GM23248 (cell line): Measurements from ENCODE around the gene CACNA1D. TPM values are rescaled to one million over a fixed set of nuclear protein-coding genes. Genes with fewer than 3 reads are reported as not detected.

Experiments used
- DNase-seq: peaks from one replicate; pipeline ENCODE4 v3.0.0-alpha.2; 2015
- H2AFZ ChIP-seq: fragments of 200-600 bp; sonication (generic); 2 replicates; pipeline ENCODE4 v1.6.1; 2016; ENCODE audit warnings: antibody characterized with exemption
- H3F3A ChIP-seq: fragments of 200-600 bp; sonication (generic); 2 replicates; pipeline ENCODE4 v1.6.1; 2016; ENCODE audit warnings: mild to moderate bottlenecking, antibody characterized with exemption, mixed run types; ENCODE audit not compliant: insufficient read depth
- H3K27ac ChIP-seq: fragments of 200-600 bp; sonication (generic); 2 replicates; pipeline ENCODE4 v1.5.1; 2016; ENCODE audit warnings: mild to moderate bottlenecking
- H3K27me3 ChIP-seq: fragments of 200-600 bp; sonication (generic); replicated peaks from 2 replicates; pipeline ENCODE4 v1.6.1; 2016; ENCODE audit warnings: mild to moderate bottlenecking; ENCODE audit not compliant: insufficient read depth
- H3K36me3 ChIP-seq: fragments of 200-600 bp; sonication (generic); 2 replicates; pipeline ENCODE4 v1.6.1; 2016; ENCODE audit warnings: low read depth, mild to moderate bottlenecking
- H3K4me1 ChIP-seq: fragments of 200-600 bp; sonication (generic); 2 replicates; pipeline ENCODE4 v1.6.1; 2016; ENCODE audit warnings: mild to moderate bottlenecking; ENCODE audit not compliant: insufficient read depth
- H3K4me2 ChIP-seq: fragments of 200-600 bp; sonication (generic); one replicate; pipeline ENCODE4 v1.6.1; 2016; ENCODE audit warnings: mild to moderate bottlenecking; ENCODE audit not compliant: unreplicated experiment
- H3K4me3 ChIP-seq: fragments of 200-600 bp; sonication (generic); 2 replicates; pipeline ENCODE4 v1.5.1; 2016; ENCODE audit warnings: mild to moderate bottlenecking
- H3K79me2 ChIP-seq: fragments of 200-600 bp; sonication (generic); 2 replicates; pipeline ENCODE4 v1.6.1; 2016; ENCODE audit warnings: mild to moderate bottlenecking; ENCODE audit not compliant: insufficient read depth
- H3K9ac ChIP-seq: fragments of 200-600 bp; sonication (generic); 2 replicates; pipeline ENCODE4 v1.6.1; 2016; ENCODE audit warnings: mild to moderate bottlenecking
- H3K9me2 ChIP-seq: fragments of 200-600 bp; sonication (generic); 2 replicates; pipeline ENCODE4 v1.6.1; 2016; ENCODE audit warnings: mixed run types, mild to moderate bottlenecking, moderate library complexity; ENCODE audit not compliant: insufficient read depth
- H3K9me3 ChIP-seq: fragments of 200-600 bp; sonication (generic); one replicate; pipeline ENCODE4 v1.6.1; 2017; ENCODE audit warnings: low read depth
- H4K20me1 ChIP-seq: fragments of 200-600 bp; sonication (generic); 2 replicates; pipeline ENCODE4 v1.6.0; 2016; ENCODE audit not compliant: insufficient read depth
- EZH2 ChIP-seq: fragments of 200-600 bp; sonication (generic); IDR thresholded peaks from 2 replicates; pipeline ENCODE4 v1.6.1; 2018; ENCODE audit warnings: antibody characterized with exemption, mild to moderate bottlenecking; ENCODE audit not compliant: insufficient read depth, poor library complexity, severe bottlenecking
- EZH2phosphoT487 ChIP-seq: fragments of 200-600 bp; sonication (generic); IDR thresholded peaks from 2 replicates; pipeline ENCODE4 v1.6.1; 2018; ENCODE audit warnings: antibody characterized with exemption, moderate library complexity, mild to moderate bottlenecking, low read depth; ENCODE audit not compliant: insufficient read depth
- WGBS, 2 experiments: methylation state at CpG; one replicate each; pipeline ENCODE4 v1.1.6; 2015 to 2017; ENCODE audit warnings: low lambda C conversion rate in 2 of 2, low coverage in 1 of 2; ENCODE audit errors: missing lambda C conversion rate in 2 of 2; 5-methylcytosine and 5-hydroxymethylcytosine counted together
- in situ Hi-C: fragments of 300-500 bp; cut with MboI; formaldehyde crosslinking; loops from 2 replicates; pipeline ENCODE4 v1.15.0; 2020
- polyA plus RNA-seq: library from polyadenylated mRNA; unstranded; fragments of >200 nt; fragmentation: Nextera tagmentation; extraction: Ambion mirVana; gene quantifications from 2 replicates; pipeline ENCODE4 v1.2.1, GENCODE V29; 2016
- total RNA-seq: library from RNA; depleted of rRNA; stranded (reverse); fragments of >200 nt; shearing (Covaris generic); gene quantifications from 2 replicates; pipeline ENCODE4 v1.2.3, GENCODE V29; 2014

CACNA1D gene
- total and polyA plus RNA-seq, 2 experiments from 2014 or later, result not detected

GRCh38 chr3:53804697-53805462, 310.5 kb downstream of the CACNA1D start:
- Histone ChIP-seq H3F3A (0 out of 2 replicates have a peak, but pooled peaks cover 3% of the 10 kb centered on the region), H4K20me1 (no peaks in the 10 kb centered on the region), H3K79me2 (no peaks in the 10 kb centered on the region), H3K9ac (peak overlapping the region; percentile 32), H3K27me3 (no peaks in the 10 kb centered on the region), H3K9me3 (no peaks in the 10 kb centered on the region), H3K27ac (peak overlapping the region; percentile 84), H3K9me2 (no peaks in the 10 kb centered on the region), H2AFZ (peak overlapping the region; percentile 70), H3K4me1 (peaks cover 29% of the 10 kb centered on the region), H3K4me2 (peak overlapping the region; percentile 65), H3K36me3 (no peaks in the 10 kb centered on the region), H3K4me3 (no peak overlapping the region)
- DNase-seq, result peak; percentile 96
- TF ChIP-seq EZH2phosphoT487 (no peak), EZH2 (no peak)
- 22 to 26% methylated on average over 14 of the region's 14 CpGs for WGBS, 2 experiments
- in situ Hi-C loops, result no loop called here

- Histone ChIP-seq H3K9me2 (no peaks in the 10 kb centered on the region), H2AFZ (peak overlapping the region; percentile 70; the same call in 1 of the 2 replicates), H4K20me1 (no peaks in the 10 kb centered on the region), H3K4me3 (peak overlapping the region; percentile 58; the same call in 1 of the 2 replicates), H3K9me3 (no peaks in the 10 kb centered on the region), H3K79me2 (no peaks in the 10 kb centered on the region), H3K9ac (peak overlapping the region; percentile 56), H3K27me3 (no peaks in the 10 kb centered on the region), H3K27ac (peak overlapping the region; percentile 84), H3K4me1 (peaks cover 29% of the 10 kb centered on the region), H3K36me3 (no peaks in the 10 kb centered on the region), H3F3A (0 out of 2 replicates have a peak, but pooled peaks cover 3% of the 10 kb centered on the region), H3K4me2 (peak overlapping the region; percentile 65)
- TF ChIP-seq EZH2phosphoT487 (no peak), EZH2 (no peak)
- 76 to 83% methylated on average over 2 to 4 of the region's 4 CpGs for WGBS, 2 experiments
- in situ Hi-C loops, result no loop called here
- no peak for DNase-seq
Measured at GRCh38 chr3:53805463-53806159, 311.2 kb downstream of the CACNA1D start.

- H3K79me2 ChIP-seq, result no peaks in the 10 kb centered on the region
- no peaks in the 10 kb centered on the region for H3K27me3 ChIP-seq
- no peaks in the 10 kb centered on the region for H4K20me1 ChIP-seq
- peak overlapping the region; percentile 58 for H3K4me3 ChIP-seq
- TF ChIP-seq EZH2phosphoT487 (no peak), EZH2 (no peak)
- peak overlapping the region; percentile 56 for H3K9ac ChIP-seq
- DNase-seq, result peak; percentile 94
- peaks cover 29% of the 10 kb centered on the region for H3K4me1 ChIP-seq
- H2AFZ ChIP-seq, result peak overlapping the region; percentile 53
- in situ Hi-C loops, result no loop called here
- no peaks in the 10 kb centered on the region for H3K36me3 ChIP-seq
- H3F3A ChIP-seq, result 0 out of 2 replicates have a peak, but pooled peaks cover 3% of the 10 kb centered on the region
- no peaks in the 10 kb centered on the region for H3K9me2 ChIP-seq
- WGBS, 2 experiments, result 63 to 65% methylated on average over 10 of the region's 10 CpGs
- no peaks in the 10 kb centered on the region for H3K9me3 ChIP-seq
- H3K4me2 ChIP-seq, result peak overlapping the region; percentile 62
- H3K27ac ChIP-seq, result peak overlapping the region; percentile 84
Measured at GRCh38 chr3:53806182-53807116, 312.0 kb downstream of the CACNA1D start.
